ENCODE measurements around the gene CENPV.

DNA sequence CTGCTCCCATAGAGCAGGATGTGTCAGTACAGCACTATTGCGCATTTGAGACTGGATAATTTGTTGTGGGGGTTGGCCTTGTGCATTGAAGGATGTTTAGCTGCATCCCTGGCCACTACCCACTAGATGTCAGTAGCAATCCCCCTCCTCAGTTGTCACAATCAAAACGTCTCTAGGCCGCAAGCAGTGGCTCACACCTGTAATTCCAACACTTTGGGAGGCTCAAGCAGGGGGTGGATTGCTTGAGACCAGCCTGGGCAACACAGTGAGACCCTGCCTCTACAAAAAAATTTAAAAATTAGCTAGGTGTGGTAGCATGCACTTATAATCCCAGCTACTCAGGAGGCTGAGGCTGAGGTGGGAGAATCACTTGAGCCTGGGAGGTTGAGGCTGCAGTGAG lies 48.4 kb downstream of the CENPV start:
- TF ChIP-seq POLR2AphosphoS5 (IDR thresholded peaks at IDR 0.05) = no peak
- TF ChIP-seq, protein P1, sequence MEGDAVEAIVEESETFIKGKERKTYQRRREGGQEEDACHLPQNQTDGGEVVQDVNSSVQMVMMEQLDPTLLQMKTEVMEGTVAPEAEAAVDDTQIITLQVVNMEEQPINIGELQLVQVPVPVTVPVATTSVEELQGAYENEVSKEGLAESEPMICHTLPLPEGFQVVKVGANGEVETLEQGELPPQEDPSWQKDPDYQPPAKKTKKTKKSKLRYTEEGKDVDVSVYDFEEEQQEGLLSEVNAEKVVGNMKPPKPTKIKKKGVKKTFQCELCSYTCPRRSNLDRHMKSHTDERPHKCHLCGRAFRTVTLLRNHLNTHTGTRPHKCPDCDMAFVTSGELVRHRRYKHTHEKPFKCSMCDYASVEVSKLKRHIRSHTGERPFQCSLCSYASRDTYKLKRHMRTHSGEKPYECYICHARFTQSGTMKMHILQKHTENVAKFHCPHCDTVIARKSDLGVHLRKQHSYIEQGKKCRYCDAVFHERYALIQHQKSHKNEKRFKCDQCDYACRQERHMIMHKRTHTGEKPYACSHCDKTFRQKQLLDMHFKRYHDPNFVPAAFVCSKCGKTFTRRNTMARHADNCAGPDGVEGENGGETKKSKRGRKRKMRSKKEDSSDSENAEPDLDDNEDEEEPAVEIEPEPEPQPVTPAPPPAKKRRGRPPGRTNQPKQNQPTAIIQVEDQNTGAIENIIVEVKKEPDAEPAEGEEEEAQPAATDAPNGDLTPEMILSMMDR (IDR thresholded peaks at IDR 0.05) = no peak
